HG03342 (cell line): ENCODE data around the gene SOX2.
A peak's percentile ranks its signal among the peaks of the same experiment; 100 is the strongest.

Experiments
- ATAC-seq: cut with Tn5 transposase; IDR thresholded peaks from one replicate; pipeline ENCODE4 v1.9.1; 2021; ENCODE audit warnings: mild to moderate bottlenecking, moderate library complexity; ENCODE audit not compliant: unreplicated experiment

SOX2 gene

GRCh38 chr3:181711325-181712135 lies at the start of gene SOX2:
Gene SOX2 (plus strand): TSS chr3:181711925. CDS start chr3:181712361, 436 bp downstream.
- ATAC-seq, result no peak

GRCh38 chr3:181683563-181683962 lies 28.2 kb upstream of the SOX2 start:
- ATAC-seq, result peak; percentile 50

- ATAC-seq, result no peak
These were observed 24.5 kb upstream of the SOX2 start for GRCh38 chr3:181687190-181687589.

- no peak for ATAC-seq
These were observed 24.0 kb upstream of the SOX2 start for GRCh38 chr3:181687731-181688130.

- no peak for ATAC-seq
These were observed 22.2 kb upstream of the SOX2 start for GRCh38 chr3:181689546-181689945.

GRCh38 chr3:181690769-181691168 lies 21.0 kb upstream of the SOX2 start:
- no peak for ATAC-seq

GRCh38 chr3:181691901-181692300 lies 19.8 kb upstream of the SOX2 start:
- ATAC-seq, result no peak

GRCh38 chr3:181692311-181693145 lies 19.2 kb upstream of the SOX2 start:
- ATAC-seq, result no peak

GRCh38 chr3:181693280-181693679 lies 18.4 kb upstream of the SOX2 start:
- ATAC-seq, result no peak

- no peak for ATAC-seq
These were observed 16.7 kb upstream of the SOX2 start for GRCh38 chr3:181694805-181695660.

GRCh38 chr3:181695661-181696491 lies 15.8 kb upstream of the SOX2 start:
- no peak for ATAC-seq

GRCh38 chr3:181696626-181697230 lies 15.0 kb upstream of the SOX2 start:
- no peak for ATAC-seq

GRCh38 chr3:181698263-181698954 lies 13.3 kb upstream of the SOX2 start:
- no peak for ATAC-seq

- ATAC-seq, result no peak
These were observed 12.4 kb upstream of the SOX2 start for GRCh38 chr3:181699171-181699903.

- ATAC-seq, result peak; percentile 67
These were observed 11.3 kb upstream of the SOX2 start for GRCh38 chr3:181700168-181701087.

GRCh38 chr3:181701096-181701495 lies 10.6 kb upstream of the SOX2 start:
- ATAC-seq, result no peak
